NCI-H69 (cell line): ENCODE data around the gene RIMKLA.

Experiments
- DNase-seq: peaks from one replicate; lab custom pipeline; 2025; lab: John Stamatoyannopoulos, UW

Gene RIMKLA, protein sequence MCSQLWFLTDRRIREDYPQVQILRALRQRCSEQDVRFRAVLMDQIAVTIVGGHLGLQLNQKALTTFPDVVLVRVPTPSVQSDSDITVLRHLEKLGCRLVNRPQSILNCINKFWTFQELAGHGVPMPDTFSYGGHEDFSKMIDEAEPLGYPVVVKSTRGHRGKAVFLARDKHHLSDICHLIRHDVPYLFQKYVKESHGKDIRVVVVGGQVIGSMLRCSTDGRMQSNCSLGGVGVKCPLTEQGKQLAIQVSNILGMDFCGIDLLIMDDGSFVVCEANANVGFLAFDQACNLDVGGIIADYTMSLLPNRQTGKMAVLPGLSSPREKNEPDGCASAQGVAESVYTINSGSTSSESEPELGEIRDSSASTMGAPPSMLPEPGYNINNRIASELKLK

DNA sequence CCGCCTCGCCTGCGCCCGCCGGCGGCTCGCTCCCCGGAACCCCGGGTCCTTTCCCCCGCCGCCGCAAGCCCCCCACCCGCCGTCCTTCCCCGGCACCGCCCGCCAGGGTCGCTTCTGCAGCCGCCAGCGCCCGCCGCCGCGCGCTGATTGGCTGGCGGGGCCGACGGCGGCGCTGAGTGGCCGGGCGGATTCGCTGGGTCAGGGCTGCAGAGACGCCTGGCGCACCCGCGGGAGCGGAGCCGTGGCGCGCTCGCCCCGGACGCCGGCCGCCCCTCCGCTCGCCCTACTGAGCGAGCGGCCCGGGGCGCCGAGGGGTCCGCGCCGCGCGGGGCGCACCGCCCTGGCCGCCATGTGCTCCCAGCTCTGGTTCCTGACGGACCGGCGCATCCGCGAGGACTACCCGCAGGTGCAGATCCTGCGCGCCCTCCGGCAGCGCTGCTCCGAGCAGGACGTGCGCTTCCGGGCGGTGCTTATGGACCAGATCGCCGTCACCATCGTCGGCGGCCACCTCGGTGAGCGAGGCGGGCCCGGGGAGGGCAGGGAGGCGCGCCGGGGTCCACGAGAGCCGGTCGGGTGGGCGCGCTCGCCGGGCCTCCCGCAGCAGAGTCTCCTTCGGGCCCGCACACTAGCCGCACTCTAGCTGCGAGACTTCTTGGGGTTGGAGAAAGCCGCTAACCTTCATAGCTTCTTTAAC lies at the start of gene RIMKLA:
Gene RIMKLA (plus strand): TSS at position 207 of the 694 bp plus-strand sequence. CDS start 143 bp downstream, at position 350.
- peak; percentile 87 for DNase-seq

- DNase-seq: no peak
These were observed 47.7 kb upstream of the RIMKLA start for GRCh38 chr1:42332877-42333276.

- DNase-seq: peak; percentile 25
These were observed 46.8 kb upstream of the RIMKLA start for GRCh38 chr1:42333662-42334239.

- peak; percentile 83 for DNase-seq
These were observed 46.1 kb upstream of the RIMKLA start for GRCh38 chr1:42334240-42335049.

DNA sequence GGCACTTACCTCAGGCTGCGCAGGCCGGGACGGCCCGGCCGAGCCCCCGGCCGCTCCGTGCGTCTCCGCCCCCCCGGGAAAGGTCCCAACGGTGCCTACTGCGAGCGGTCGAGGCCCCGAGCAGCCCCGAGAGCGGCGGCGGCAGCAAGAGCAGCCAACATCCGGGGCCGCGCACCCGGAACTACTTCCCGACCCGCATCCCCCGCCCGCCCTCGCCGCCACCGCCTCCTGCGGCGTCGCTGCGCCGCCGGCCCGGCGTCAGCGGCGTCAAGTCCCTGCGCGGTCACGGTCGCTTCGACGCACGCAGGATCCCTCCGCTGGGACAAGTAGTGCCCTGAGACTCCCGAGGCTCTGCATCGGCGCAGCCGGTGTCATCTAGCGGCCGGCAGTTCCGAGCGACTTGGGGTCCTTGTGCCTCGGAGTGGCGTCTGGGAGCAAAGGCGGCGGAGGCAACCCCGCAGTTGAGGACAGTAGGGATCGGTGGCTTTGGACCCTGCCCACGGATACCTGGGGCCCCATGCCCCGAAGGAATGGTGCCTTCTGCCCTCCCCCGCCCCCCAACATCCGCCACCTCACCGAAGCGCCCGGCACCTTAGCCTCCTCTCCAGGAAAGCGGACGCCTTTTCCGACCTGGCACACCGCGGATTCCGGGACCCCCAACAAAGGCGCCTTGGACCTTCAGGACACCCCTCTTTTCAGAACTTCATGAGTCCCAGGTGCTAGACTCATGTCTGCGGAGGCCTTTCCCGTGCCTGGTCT lies 45.4 kb upstream of the RIMKLA start, which contains the start of gene FOXJ3:
Gene FOXJ3 (minus strand): TSS at position 186 of the 759 bp plus-strand sequence. CDS start 24,142 bp downstream, outside the sequence.
- DNase-seq: peak; percentile 95

- peak; percentile 94 for DNase-seq
These were observed 44.6 kb upstream of the RIMKLA start for GRCh38 chr1:42335809-42336518.

GRCh38 chr1:42336978-42337377 lies 43.6 kb upstream of the RIMKLA start:
- DNase-seq: peak; percentile 20

DNA sequence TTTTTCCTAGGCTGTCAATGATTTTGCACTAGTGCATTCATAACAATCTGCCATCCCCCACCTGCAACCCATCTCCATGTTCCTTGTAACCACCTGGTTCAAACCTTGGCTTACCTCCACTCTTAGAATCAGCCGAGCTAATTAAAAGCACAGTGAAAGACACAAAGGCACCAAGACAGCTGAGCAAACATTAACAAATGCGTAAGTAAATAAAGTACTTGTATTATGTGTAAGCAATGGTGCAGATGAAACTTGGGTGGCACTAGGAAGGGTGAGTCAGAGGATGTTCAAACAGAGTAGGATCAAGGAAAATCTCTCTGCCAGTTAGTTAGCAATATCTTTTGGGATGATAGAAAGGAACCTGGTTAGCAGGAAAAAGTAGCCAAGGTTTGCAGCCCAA lies 40.5 kb upstream of the RIMKLA start:
- DNase-seq: peak; percentile 99

- peak; percentile 87 for DNase-seq
These were observed 39.7 kb upstream of the RIMKLA start for GRCh38 chr1:42340901-42341300.

DNA sequence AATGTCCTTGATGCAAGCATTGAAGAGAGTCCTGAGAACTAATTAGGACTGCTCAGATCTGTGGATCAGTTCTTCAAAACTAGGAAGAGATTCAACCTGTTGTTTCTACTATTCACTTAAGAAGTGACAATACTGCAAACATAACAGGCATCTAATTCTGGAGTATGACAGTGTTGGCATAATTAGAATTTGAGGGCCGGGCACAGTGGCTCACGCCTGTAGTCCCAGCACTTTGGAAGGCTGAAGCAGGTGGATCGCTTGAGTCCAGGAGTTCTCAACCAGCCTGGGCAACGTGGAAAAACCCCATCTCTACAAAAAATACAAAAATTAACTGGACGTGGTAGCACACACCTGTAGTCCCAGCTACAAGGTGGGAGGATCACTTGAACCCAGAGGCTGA lies 37.5 kb upstream of the RIMKLA start:
- no peak for DNase-seq

DNA sequence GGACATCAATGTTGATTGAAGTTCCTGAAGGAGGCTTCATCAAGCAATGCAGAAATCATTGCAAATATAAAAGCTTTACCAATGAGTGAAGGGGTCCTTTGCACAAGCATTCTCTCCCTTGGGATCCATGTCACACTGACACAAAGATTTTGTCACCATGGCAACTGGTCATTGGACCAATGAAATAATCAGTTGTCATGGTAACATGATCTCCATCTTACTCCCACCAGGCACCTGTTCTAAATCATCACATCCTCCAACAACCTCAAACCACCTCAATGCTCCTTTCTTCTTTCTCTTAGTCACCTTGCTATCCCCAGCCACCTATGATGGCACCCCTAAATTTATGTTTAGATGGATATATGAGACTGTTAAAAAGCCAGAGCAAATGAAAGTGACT lies 32.1 kb upstream of the RIMKLA start:
- no peak for DNase-seq

DNA sequence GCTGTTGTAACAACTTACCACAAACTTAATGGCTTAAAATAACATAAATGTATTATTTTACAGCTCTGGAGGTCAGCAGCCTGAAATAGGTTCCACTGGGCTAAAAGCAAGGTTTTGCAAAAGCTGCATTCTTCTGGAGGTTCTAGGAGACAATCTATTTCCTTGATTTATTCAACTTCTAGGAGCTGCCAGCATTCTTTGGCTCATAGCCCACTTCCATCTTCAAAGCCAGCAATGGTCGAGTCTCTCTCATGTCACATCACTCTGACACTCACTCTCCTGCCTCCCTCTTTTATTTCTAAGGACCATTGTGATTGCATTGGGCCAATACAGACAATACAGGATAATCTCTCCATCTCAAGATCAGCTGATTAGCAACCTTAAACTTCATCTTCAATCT lies 30.5 kb upstream of the RIMKLA start:
- no peak for DNase-seq

GRCh38 chr1:42358791-42359190 lies 21.8 kb upstream of the RIMKLA start:
- DNase-seq: no peak

- DNase-seq: no peak
These were observed 21.1 kb upstream of the RIMKLA start for GRCh38 chr1:42359466-42359865.

DNA sequence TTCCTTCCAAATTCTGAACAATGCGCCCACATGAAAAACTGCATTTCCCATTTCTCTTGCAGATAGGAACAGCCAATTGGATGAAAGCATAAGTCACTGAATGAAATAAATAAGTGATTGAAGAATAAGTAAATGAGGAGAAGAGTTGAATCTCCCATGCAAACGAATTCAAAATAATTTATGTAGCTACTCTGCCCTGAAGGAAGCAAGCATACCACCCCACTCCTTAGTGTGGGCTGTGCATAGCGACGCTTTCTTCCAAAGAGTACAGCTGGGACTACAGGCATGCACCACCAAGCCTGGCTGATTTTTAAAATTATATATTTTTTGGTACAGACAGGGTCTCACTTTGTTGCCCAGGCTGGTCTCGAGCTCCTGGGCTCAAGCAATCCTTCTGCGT lies 16.5 kb upstream of the RIMKLA start:
- no peak for DNase-seq

DNA sequence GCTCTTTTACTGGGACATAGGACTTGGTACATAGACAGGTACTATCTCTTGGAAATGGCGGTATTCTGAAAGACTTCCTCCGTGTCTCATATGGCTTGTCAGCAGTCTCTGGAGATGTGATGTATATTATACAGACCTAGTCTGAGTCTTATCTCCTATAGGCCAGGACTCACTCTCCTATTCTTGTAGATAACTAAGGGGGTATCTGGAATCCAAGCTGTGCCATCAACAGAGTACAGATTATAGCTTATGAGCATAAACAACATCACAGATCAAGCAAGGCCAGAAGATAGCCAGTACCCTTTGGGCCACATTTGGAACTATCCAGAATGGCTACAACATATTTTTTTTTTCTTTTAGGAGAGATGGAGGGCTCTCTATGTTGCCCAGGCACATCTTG lies 16.1 kb upstream of the RIMKLA start:
- no peak for DNase-seq

DNA sequence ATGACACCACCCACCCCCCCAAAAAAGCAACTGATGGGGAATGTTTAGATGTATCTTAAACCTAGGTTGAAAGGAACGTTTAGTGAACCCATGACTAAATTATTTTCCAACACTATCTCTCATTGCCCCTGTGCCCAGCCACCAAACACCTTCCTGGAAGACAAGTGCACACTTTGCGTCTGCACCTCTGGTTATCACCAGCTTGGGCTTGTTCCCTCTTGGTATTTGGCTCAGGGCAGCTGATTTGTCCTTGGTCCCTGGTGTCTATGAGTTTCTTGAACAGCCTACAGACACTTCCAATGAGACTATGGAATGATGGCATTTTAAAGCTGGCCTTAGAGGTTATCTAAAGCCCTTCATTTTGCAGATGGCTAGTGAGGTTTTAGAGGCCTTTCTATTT lies 15.5 kb upstream of the RIMKLA start:
- DNase-seq: no peak

DNA sequence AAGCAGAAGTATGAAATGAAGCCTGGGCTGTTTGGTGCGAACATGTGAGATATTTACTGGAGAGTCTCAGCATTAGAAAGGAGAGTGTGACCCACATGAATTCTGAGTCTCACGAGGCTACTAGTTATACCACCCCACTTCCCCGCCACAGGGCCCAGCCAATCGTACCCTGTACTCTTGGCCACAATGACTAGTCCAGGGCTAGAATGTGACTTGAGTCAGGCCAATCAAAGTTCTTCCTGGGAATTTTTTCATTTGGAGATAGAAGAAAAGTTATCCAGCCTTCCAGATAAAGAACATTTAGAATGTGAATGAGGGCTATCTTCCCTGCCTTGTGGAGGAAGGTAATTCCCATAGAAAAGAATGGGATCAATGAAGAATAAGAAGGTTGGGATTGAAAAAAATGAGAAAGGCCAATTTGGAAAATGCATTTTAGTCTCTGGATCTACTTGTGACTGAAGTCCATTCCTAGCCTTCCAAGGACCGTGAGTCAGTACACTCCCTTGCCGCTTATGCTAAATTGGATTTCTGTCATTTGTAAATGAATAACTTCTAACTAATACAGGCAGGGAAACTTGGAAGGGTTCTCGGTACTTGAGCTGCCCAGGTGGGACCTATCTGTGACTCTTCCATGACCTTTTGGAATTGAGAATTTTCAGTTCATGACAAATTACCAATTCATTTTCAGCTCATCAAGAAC lies 12.3 kb upstream of the RIMKLA start:
- no peak for DNase-seq

GRCh38 chr1:42369471-42369870 lies 11.1 kb upstream of the RIMKLA start:
- peak; percentile 45 for DNase-seq
